HG03571 (cell line): ENCODE results near the gene CACNA1C.

Experiments used
- ATAC-seq: cut with Tn5 transposase; IDR thresholded peaks from one replicate; pipeline ENCODE4 v1.9.1; 2021; ENCODE audit not compliant: unreplicated experiment

The CACNA1C gene

GRCh38 chr12:2034633-2035430 is 18.0 kb upstream of the CACNA1C start:
- peak; percentile 80 for ATAC-seq

DNA sequence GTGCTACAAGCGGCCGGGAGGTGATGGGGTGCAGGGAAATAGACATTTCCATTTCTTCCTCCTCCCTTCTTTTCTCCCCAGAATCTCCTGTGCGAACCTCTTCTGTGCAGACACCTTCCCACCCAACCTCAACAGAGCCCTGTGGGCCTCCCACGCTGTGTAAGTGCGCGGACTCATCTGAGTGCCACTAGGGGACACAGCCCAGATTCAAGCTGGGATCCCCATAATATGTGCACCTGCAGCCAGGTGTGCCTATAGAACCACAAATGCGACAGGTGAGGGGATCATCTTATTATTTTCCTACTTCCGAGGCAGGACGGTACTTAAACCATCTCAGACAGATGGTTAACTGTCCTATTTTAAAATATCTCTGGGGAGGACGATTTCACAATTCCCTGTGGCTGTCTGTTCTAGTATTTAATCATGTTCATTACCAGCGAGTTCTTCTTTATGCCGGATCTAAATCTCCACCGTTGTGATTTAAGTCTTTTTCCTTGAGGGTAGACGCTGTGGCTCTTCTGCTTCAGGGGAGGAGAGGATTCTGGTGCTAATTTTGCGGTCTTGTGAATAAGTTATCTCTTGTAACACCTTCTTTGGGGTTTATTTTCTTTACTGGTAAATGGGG is 17.2 kb upstream of the CACNA1C start:
- no peak for ATAC-seq

- ATAC-seq, result no peak
These were observed 13.8 kb upstream of the CACNA1C start for GRCh38 chr12:2039034-2039433.

DNA sequence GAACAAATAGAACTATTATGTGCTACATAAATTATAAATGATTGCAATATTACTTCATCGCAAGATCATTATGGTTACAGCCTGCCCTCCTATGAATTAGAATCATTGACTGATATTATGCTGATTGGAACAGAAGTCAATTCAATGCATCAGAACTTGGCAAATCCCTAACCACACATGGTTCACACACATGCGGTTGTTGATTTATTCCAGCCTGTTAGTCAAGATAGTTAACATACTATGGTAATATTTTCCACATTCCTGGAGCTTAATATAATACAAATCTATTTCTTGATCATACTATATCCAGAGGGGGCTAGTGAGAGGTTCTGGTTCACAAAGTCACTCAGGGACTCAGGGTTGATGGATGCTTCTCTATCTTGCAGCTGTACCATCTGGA is 9.7 kb upstream of the CACNA1C start:
- ATAC-seq, result no peak

DNA sequence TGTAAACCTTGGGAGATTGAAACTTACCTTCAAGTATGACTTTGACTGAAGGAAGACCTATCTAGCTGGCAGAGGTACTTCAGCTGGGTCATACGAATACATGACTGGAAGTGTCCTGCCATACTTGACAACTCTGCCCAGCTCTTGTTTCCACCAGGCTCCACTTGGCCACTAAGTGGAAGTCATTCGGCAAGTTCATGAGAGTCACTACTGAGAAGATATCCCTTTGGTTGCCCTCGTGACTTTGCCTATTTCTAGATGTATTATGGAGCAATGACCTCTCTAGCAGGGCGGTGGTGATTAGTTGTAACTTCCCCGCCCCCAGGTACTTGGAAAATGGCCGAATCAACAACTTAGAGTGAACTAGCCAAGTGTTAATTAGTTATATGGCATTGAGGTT is 8.6 kb upstream of the CACNA1C start:
- ATAC-seq, result no peak

DNA sequence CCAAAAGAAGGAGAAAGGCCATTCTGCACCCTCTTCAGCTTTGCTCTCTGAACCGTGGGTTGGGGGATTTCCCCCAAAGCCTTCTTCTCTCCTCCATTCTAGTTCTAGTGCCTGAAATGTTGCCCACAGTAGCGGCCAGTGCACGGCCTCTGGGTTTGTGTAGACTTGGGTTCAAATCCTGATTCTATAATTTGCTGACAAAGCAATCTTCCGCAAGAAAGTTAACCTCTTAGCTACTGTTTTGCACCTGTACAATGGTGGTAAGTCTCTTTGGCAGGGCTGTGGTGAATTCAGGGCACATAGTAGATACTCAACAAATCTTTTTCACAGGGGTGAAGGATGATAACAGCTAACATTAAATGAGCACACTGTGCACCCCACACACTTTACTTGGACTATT is 5.8 kb upstream of the CACNA1C start:
- ATAC-seq, result no peak

DNA sequence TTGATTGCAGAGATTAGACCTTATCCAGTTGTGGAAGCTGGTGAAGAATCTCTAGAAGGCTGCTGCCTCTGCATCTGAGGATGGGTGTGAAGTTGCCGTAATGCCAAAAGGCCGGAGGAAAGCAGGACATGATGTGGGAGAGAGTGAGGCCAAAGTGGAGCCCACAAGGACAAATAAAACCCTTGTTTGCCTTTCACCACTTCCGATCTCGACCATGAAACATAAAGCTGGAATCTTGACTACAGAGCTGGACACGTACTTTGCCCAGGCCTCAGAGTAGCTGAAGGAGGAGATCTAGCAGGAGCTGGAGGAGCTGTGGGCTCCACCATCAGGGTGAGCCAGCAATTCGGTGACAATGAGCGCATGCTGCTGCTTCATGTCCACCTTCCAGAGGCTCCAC is 5.0 kb upstream of the CACNA1C start:
- ATAC-seq, result no peak

GRCh38 chr12:2049604-2050540 is 2.9 kb upstream of the CACNA1C start:
- no peak for ATAC-seq

- no peak for ATAC-seq
These were observed 826 bp upstream of the CACNA1C start for GRCh38 chr12:2051700-2052621.

DNA sequence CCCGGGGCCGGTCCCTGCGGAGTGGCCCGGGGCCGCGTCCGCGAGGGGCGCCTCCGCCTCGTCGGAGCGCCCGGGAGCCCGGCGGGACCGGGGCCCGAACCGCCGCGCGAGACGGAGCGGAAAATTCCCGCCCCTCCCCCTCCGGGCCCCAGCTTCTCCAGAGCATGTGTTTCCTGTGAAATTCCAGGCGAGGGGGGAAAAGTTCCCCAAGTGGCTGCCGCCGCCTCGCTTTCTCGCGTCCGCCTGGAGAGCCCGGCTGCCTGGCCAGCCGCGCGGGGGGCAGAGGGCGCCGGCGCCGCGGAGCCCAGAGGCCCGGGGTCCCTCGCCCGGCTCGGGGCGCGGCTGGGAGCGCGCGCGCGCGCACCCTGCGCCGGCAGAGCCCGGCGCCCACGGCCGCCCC is 904 bp downstream of the CACNA1C start:
- no peak for ATAC-seq

DNA sequence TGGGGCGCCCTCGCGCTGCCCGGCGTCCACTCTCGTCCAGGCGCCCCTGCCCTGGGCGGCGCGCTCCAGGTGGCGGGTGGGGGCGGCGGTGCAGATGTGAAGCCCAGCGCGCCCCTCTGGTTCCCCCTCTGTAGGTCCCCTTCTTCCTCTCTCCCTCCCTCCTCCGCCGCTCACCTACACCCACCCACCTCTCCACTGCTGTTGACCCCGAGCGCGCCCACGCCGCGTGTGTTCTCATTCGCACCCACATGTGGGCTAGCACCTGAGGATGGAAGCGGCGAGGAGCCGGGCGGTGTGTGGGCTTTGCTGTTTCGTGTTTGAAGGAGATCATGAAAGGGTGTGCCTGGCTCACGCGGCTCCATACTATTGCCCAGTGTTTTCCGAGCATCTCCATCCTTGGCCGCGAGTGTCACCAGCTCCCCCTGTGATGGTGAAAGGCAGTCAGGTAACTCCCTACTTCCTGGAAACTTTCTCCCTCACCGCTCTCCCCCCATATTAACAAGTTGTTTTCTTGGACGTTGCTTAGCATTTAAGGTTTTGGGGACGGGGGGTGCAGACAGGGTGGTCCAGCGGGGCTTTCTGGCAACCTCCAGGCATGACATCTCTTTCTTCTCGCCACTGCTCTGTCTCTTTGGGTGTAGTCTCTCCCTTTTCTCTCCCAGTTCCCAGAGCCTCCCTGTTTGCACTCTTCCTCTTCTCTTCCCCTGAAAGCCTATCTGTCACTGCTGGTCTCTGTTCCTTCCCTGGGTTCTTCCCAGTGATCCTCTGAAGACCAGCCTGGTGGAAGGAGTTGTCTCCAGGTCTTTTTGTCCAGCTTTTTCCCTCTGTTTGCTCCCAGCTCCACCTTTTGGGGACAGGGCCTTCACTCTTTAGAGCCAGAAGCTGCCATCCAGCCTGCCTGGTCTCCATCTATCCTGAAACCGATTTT is 1.6 kb downstream of the CACNA1C start:
- no peak for ATAC-seq

DNA sequence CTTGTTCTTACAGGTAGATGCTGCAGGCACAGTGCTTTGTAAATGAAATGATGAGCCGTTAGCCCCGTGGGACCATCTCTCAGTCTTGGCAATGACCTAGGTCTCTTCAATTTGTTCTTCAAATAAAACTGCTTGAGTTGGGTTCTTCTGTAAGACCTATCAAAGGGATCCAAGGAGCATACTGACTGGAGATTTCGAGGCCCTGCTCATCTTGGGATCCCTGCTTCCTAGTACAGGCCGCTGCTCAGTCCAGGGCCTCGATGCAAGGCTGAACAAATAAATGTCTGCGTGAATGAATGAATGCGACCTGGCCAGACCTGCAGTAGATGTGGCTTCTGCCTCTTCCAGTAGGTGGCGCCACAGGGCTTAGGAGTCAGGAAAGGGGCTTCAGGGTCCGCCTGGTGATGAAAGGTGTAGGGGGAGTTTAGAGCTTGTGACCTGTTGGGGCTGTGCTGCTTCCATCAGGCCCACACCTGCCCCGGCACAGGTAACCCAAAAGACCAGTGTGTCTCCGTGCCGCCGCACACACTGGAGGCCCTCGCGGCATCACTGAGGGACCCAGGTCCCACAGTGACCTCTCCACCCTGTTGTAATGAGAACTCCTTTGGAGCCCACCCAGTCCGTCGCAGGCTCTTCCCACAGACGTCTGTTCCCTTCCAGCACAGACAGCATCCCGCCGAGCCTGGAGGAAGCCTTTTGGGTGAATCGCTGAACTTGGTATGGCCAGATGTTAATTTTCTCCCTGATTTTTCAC is 4.4 kb downstream of the CACNA1C start:
- no peak for ATAC-seq

DNA sequence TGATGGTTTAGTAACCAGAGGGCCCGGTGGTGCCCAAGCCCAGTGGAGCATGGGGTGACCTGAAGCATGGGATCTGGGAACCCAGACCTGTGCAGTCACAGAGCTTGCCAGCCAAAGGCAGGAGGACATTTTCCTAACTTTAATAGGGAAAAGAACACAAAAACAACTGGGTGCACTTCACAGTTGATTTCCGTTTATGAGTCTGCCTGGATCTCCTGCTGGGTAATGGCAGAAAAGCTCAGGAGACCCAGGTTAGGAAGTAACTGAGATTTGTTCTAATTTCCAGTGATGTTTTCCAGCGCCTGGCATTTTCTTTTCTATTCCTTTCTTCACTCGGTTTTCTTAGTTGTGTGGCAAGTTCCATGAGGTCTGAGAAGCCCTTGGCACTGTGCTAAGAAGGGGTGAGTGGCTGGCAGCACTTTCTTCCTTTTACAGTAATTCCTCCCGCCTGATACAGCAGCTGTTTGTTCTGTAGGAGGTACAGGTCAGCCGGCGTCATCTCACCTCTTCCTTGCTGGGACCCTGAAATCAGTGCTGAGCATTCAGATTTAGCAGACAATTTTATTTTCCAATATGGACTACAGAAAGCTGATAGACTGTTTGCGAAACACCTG is 5.1 kb downstream of the CACNA1C start:
- ATAC-seq, result no peak

DNA sequence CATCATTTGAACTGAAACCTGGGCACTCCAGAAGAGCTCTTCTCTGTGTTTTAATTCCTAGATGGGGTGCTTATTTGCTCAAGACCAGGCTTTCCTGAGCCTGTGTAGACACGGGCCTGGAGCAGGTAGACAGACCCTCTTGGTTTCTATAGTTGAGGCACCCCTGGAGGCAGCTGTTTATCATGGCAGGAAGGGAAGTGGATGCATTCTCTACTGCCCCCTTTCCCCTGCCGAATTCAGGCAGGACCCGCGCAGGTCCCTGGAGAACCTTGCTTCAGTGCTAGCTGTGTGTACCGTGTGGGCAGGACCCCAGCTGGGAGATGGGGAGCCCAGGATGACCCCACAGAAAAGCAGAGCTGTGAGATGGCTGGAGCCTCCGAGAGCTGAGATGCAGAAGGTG is 6.0 kb downstream of the CACNA1C start:
- ATAC-seq, result no peak

GRCh38 chr12:2061402-2061801 is 8.6 kb downstream of the CACNA1C start:
- no peak for ATAC-seq

DNA sequence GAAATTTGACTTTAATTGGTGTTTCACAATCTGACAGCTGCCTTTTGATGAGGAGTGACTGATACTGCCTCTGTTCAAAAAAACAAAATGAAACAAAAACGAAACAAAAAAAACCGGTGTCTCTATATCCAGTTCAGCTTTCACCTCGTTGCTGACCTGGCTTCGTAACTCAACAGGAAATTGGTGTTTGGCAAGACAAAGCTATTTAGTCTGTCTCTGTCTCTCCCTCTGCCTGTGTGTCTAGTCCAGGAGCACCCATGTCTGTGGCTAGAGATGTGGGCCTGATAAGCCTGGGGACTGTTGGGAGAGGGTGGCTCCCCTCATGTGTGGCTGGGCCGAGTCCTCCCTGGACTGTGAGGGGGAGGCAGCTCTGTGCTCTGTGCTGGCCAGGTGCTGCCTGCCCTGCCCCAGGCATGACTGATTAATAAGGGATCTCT is 11.3 kb downstream of the CACNA1C start:
- no peak for ATAC-seq

DNA sequence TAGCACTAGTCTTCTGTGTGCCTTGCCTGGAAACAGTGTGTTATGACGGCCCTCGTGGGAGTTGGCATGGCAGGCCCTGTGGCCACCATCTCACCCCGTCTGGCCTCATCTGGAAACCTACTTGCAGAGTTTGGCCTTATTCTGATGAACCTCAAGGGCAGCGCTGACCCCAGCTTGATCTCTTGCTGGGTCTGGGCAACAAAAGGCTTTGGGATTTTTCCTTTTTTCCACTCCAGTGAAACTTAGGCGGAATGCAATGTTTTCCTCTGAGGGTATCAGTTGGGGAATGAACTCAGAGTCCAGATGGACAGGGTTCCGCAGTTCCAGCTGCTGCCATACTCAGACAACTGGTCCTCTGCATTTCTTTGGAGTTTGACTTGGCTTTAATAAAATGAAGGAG is 15.9 kb downstream of the CACNA1C start:
- ATAC-seq, result no peak

DNA sequence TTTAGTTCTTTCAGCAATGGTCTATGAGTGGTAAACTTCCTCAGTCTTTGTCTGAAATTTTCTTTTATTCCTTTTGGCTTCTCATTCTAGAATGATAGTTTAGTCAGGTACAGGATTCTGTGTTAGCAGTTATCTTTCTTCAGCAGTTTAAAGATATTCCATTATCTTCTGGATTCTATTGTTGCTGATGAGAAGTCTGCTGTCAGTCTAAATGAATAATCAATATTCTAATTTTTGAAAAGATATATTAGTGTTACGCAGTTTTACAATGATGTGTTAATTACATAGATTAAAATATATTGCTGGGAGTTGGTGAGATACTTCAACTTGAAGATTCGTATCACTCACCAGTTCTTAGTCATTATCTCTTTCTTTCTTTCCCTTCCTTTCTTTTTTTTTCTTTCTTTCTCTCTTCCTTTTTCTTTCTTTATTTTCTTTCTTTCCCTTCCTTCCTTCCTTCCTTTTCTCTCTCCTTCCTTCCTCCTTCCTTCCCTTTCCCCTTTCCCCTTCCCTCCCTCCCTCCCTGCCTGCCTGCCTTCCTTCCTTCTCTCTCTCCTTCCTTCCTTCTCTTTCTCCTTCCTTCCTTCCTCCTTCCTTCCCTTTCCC is 17.8 kb downstream of the CACNA1C start:
- no peak for ATAC-seq
